GM12865 (cell line): Measurements from ENCODE around the gene PGBD5.

Experiments used
- DNase-seq: peaks from one replicate; pipeline ENCODE4 v3.0.0; 2010; ENCODE audit warnings: low read depth
- H3K4me3 ChIP-seq: 2 replicates; pipeline ENCODE4 v1.5.1; 2011; ENCODE audit warnings: mild to moderate bottlenecking, low read depth, low read length, control low read depth
- TF ChIP-seq, protein P1 (sequence below): IDR thresholded peaks from 2 replicates; pipeline ENCODE4 v1.5.1; 2011; ENCODE audit warnings: low read length, control low read depth, low read depth, inconsistent platforms; ENCODE audit not compliant: insufficient read depth; ENCODE audit errors: missing control alignments

The PGBD5 gene

DNA sequence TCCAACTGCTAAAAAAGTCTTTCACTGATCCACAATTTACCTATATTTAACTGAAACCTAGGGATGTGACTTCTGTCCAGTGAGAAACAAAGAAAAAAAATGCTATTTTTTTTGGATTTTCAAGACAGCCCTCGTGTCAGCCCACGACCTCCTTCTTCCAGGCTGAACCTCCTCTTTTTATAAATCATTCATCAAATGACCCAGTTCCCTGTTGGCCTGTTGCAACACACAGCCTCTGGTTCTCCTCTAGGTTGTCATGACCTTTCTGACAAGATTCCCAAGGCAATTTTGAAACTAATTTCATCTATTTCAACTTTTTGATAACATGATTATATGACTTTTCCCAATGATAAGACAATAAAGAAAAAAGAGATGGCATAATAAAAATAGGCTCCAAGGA, 74.6 kb downstream of the PGBD5 start:
- no peak overlapping the region for H3K4me3 ChIP-seq
- TF ChIP-seq, protein P1, sequence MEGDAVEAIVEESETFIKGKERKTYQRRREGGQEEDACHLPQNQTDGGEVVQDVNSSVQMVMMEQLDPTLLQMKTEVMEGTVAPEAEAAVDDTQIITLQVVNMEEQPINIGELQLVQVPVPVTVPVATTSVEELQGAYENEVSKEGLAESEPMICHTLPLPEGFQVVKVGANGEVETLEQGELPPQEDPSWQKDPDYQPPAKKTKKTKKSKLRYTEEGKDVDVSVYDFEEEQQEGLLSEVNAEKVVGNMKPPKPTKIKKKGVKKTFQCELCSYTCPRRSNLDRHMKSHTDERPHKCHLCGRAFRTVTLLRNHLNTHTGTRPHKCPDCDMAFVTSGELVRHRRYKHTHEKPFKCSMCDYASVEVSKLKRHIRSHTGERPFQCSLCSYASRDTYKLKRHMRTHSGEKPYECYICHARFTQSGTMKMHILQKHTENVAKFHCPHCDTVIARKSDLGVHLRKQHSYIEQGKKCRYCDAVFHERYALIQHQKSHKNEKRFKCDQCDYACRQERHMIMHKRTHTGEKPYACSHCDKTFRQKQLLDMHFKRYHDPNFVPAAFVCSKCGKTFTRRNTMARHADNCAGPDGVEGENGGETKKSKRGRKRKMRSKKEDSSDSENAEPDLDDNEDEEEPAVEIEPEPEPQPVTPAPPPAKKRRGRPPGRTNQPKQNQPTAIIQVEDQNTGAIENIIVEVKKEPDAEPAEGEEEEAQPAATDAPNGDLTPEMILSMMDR = no peak
- DNase-seq = no peak

DNA sequence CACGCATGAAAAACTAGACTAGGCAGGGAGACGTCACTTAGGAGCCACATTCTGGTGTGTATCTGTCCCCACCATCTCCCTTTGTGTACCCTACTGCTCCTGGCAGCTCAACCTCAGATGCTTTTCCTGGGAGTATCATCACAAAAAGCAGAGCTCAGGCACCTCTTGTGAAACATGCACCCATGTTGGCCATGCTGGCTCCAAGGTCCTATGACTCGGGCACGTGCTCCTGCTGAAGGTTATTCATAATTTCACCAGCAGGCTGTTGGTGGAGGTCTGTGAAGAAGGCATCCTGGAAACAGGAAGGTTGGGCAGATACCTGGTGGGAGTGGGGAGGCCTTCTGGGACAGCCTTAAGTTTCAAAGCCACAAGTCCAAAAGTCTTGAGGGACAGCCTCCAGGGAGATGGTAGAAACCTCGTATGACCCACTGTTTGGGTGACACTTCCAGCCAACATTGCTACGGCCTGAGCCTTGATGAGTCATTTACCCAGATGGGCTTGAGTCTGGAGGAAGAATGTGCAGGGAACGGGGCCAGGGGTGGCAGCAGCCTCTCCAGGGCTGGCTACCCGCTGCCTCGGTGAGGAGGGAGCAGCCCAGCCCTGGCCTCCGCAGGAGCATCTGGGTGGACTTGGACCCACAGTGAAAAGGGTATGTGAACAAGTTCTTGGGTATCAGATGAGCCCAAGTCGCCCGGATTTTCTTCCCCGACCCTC, 75.8 kb downstream of the PGBD5 start:
- no peak for DNase-seq
- H3K4me3 ChIP-seq = no peak overlapping the region
- TF ChIP-seq, protein P1 = no peak

DNA sequence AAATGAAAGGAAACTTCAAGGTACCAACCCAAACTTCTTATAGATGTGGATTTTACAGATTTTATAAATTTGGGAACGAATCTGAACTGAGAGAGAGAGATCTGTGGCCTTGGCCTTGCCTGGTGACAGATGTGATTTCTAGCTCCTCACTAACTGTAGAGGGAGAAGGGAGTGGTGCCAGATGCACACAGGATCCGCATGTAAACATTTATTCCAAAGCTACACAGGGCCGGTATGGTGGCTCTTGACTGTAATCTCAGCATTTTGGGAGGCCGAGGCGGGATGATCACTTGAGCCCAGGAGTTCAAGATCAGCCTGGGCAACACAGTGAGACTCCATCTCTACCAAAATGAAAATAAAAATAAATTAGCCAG, 77.1 kb downstream of the PGBD5 start:
- TF ChIP-seq, protein P1 = no peak
- no peak overlapping the region for H3K4me3 ChIP-seq
- no peak for DNase-seq

DNA sequence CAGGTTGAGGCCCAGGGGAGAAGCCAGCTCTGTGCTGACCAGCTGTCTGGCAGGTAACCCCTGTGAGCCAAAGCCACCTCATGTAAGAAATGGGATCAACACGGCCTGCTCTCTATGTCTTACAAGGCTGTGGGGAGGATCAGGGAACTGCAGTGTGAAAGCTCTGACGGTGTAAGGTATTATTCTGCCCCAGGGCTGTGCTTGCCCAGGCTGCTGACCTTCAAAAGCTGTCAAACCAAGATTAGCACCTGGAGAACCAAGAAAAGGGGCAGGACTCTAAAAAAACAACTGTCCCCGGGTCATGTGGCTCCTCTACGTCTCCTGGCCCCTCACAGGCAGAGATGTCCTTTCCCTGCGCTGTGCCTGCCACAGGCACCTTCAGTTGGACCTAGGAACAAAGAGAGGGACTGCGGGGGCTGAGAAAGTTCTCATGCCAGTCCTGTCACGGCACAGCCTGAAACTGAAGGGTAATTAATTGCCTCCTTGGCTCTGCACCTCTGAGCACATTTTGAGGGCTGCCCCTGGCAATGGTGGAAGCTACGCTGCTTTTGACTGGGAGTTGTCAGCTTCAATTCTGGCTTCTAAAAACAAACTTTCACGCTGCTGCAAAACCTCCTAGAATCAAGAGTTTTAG, 77.6 kb downstream of the PGBD5 start:
- no peak overlapping the region for H3K4me3 ChIP-seq
- TF ChIP-seq, protein P1 = no peak
- DNase-seq = no peak

DNA sequence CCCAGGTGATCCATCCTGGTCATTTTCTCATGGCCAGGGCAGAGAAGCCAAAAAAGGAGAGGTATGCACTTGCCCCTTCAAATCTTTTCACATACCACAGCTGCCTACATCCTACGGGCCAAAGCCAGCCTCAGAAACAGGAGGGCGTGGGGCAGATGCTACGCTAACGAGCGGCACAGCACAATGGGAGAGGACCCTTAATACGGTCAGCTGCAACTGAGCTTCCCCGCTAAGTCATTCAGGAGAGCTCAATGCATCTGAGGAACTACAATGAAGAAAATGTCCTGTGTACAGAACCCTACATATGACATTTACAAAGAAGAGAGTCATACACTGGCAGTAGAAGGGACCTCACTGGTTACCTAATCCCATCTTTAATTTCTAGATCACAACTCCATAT, 78.2 kb downstream of the PGBD5 start:
- H3K4me3 ChIP-seq = no peak overlapping the region
- DNase-seq = no peak
- TF ChIP-seq, protein P1 = no peak

DNA sequence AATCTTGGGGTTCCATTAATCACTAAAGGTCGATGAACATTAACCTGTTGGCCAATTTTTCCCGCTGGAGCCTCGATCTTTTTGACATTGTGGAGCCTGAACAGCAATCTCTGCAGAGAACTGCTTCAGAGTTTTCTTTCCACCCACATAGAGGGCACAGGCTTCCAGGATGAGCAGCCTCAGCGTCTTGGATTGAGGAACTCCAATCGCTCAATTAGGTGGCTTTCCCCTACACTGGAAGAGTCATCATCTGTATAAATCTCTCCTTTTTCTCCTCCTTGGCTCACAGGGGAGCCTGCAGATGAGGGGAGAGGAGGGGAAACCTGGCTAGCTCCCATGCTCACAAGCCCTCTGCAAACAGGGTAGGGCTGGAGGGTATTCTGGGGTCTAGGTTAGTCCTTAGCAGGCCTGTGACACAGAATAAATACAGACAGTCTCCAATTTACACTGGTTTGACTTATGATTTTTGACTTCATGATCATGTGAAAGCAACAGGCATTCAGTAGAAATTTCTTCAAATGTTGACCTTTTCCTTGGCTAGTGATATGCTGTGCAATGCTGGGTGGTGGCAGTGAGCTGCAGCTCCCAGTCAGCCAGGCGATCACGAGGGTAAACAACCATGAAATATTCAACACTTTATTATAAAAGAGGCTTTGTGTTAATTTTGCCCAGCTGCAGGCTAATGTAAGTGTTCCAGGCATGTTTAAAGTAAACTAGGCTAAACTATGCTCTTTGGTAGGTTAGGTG, 80.8 kb downstream of the PGBD5 start:
- no peak for DNase-seq
- TF ChIP-seq, protein P1 = no peak
- no peak overlapping the region for H3K4me3 ChIP-seq

DNA sequence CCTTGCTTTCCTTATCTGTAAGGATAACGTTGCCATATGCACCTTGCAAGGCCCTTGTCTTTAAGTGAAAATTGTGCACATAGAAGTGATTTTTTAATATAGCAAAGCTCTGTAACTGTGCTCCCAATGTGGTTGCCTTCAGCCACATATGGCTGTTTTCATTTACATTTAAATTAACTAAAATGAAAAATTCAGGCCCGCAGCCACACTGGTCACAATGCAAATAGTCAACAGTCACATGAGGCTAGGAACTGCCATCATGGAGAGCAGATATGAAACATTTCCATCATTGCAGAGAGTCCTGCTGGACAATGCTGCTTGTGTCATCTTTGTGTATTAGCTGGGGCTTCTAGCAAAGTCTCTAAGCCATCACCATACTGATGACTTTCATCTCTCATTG, 83.4 kb downstream of the PGBD5 start:
- DNase-seq = no peak
- H3K4me3 ChIP-seq = no peak overlapping the region
- TF ChIP-seq, protein P1 = no peak
